ENCODE measurements around the gene AUTS2. TPM values are rescaled to one million over a fixed set of nuclear protein-coding genes. Genes with fewer than 3 reads are reported as not detected.

Gene AUTS2
- total and polyA plus RNA-seq, 9 of the 15 experiments (the other 6 are each of a cell fraction or from before 2014, with no cell fraction given), result 0.58 TPM; not detected in 8

DNA sequence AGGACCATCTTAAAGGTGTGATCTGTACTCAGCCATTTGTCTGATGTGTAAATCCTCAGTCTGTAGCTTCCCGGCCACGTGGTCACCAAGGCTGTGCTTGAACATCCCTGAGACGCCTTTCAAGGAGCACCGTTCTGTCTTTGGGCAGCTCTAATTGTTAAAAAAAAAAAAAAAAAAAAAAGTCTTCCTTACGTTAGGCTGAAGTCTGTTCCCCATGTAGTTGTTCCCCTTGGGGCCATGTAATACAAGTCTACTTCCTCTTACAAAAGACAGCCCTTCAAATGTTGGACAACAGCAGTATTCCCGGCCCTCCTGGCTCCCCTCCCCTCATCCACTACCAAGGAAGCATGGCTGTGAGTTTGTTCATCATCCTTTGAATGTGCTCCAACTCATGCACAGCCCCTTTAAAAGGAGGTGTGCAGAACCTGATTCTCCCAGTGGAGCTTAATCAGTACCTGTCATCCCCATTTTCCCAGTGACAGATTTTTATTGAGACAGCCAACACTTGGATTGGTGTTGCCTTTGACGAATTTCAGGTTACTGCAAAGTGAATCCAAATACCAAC is 1141.5 kb downstream of the AUTS2 start (continued):
- TF ChIP-seq E2F1 (CRISPR knock-in tag; IDR thresholded peaks at IDR 0.05), result no peak

DNA sequence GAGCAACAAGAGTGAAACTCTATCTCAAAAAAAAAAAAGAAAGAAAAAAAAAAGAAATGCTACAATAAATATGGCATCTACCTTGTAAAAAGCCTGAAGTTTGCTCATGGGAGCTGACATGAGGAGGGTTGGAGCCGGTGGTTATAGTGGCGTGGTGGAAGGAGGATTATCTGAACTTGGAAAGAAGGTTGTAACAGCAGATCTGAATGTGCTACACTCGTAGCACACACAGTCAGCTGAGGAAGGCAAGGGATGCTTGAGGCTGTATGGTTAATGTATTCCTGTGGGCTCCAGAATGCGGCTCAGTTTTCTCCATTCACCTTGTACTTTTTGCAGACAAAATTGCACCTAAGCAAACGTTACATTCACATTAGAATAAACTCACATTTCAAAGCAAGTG is 1143.4 kb downstream of the AUTS2 start:
- intact Hi-C loops (cut with micrococcal nuclease) (no loop called here), in situ Hi-C loops (cut with MboI) (no loop called here)
- Histone ChIP-seq H3K4me3 (no peak overlapping the region), H3K9ac (ENCODE audit: insufficient read depth in 1 of 2, low read depth in 2 of 2, low read length in 2 of 2) (no peak overlapping the region), H3K9me1 (ENCODE audit: control insufficient read depth, insufficient read depth, low read length) (no peaks in the 10 kb centered on the region), H3K27ac (ENCODE audit: extremely low read depth, low read depth, low read length) (no peak overlapping the region), H3K27me3 (ENCODE audit: control insufficient read depth in 2 of 2, insufficient read depth in 2 of 2, low read length in 2 of 2) (peaks cover 15 to 16% of the 10 kb centered on the region in 2 experiments), H3K4me1 (replicated peaks in 1 of 2; ENCODE audit: control insufficient read depth in 2 of 2, insufficient read depth in 2 of 2, low read length in 2 of 2) (no peaks in the 10 kb centered on the region), H3K79me2 (ENCODE audit: control insufficient read depth, insufficient read depth, low read length) (no peaks in the 10 kb centered on the region), H3K9me3 (replicated peaks; ENCODE audit: control insufficient read depth, insufficient read depth, low read depth, low read length) (no peaks in the 10 kb centered on the region), H2AFZ (ENCODE audit: low read depth, low read length) (no peak overlapping the region), H4K20me1 (replicated peaks; ENCODE audit: control insufficient read depth, insufficient read depth, low read length) (no peaks in the 10 kb centered on the region; the same call in 1 of the 2 replicates), H3K4me2 (ENCODE audit: insufficient read depth, low read length) (no peak overlapping the region), H3K36me3 (ENCODE audit: control insufficient read depth, insufficient read depth, low read length) (no peaks in the 10 kb centered on the region)
- FAIRE-seq (no peak), ATAC-seq (no peak), DNase-seq (ENCODE audit: extremely low read depth in 1 of 4, low spot score in 3 of 4) (no peak)
- no TSS peak for BruUV-seq (replicated peaks)
- CTCF ChIA-PET (ENCODE audit: low intra/inter-chr PET ratio), result no interaction called here
- 2% methylated on average over 5 of the region's 5 CpGs for WGBS (ENCODE audit: insufficient coverage, low coverage, missing lambda C conversion rate)
- POLR2A ChIA-PET, result interaction anchor here (0.6 kb wide), 1 partner anchor 9 kb away, joined by 3 read pairs; no protein-coding TSS in a partner anchor
- TF ChIP-seq, protein P1, sequence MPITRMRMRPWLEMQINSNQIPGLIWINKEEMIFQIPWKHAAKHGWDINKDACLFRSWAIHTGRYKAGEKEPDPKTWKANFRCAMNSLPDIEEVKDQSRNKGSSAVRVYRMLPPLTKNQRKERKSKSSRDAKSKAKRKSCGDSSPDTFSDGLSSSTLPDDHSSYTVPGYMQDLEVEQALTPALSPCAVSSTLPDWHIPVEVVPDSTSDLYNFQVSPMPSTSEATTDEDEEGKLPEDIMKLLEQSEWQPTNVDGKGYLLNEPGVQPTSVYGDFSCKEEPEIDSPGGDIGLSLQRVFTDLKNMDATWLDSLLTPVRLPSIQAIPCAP (CRISPR knock-in tag; IDR thresholded peaks at IDR 0.05; ENCODE audit: borderline replicate concordance), result no peak
- TF ChIP-seq NR2C2 (CRISPR knock-in tag; IDR thresholded peaks at IDR 0.05), result no peak
- no peak for TF ChIP-seq NR2C2 (tag; IDR thresholded peaks at IDR 0.05)
- no peak for TF ChIP-seq POLR2A (conservative IDR thresholded peaks at IDR 0.05)
- TF ChIP-seq PHB (CRISPR knock-in tag; IDR thresholded peaks at IDR 0.05), result no peak
- TF ChIP-seq NEUROD1 (IDR thresholded peaks at IDR 0.05; ENCODE audit: borderline replicate concordance, low read depth, low read length, partially characterized antibody), result no peak
- TF ChIP-seq ELF4 (CRISPR knock-in tag; IDR thresholded peaks at IDR 0.05), result no peak
- no peak for TF ChIP-seq ZNF785 (CRISPR knock-in tag; IDR thresholded peaks at IDR 0.05)
- no peak for TF ChIP-seq PTTG1 (tag; IDR thresholded peaks at IDR 0.05; ENCODE audit: low read depth)
- TF ChIP-seq SNRNP70 (optimal IDR thresholded peaks at IDR 0.05; ENCODE audit: low read depth, low read length), result no peak
- no peak for TF ChIP-seq MEIS2 (IDR thresholded peaks at IDR 0.05; ENCODE audit: partially characterized antibody)
- TF ChIP-seq NR3C1 (CRISPR knock-in tag; IDR thresholded peaks at IDR 0.05), result no peak
- TF ChIP-seq HDAC8 (tag; IDR thresholded peaks at IDR 0.05), result no peak
- TF ChIP-seq MXD1 (CRISPR knock-in tag; IDR thresholded peaks at IDR 0.05; ENCODE audit: borderline replicate concordance, poor library complexity, severe bottlenecking), result no peak
- TF ChIP-seq STAG1 (CRISPR knock-in tag; IDR thresholded peaks at IDR 0.05; ENCODE audit: borderline replicate concordance), result no peak
- TF ChIP-seq DNMT1 (IDR thresholded peaks at IDR 0.05), result no peak
- TF ChIP-seq CHAMP1 (IDR thresholded peaks at IDR 0.05), result no peak
